ENCODE measurements around the gene ZMAT5. TPM values are rescaled to one million over a fixed set of nuclear protein-coding genes. Genes with fewer than 3 reads are reported as not detected.
A peak's percentile ranks its signal among the peaks of the same experiment; 100 is the strongest.

The ZMAT5 gene, protein sequence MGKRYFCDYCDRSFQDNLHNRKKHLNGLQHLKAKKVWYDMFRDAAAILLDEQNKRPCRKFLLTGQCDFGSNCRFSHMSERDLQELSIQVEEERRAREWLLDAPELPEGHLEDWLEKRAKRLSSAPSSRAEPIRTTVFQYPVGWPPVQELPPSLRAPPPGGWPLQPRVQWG
- 10.6 TPM for polyA plus RNA-seq (2013, experiment 1 of 2)
- 11.3 TPM for polyA plus RNA-seq (2013, experiment 2 of 2)

DNA sequence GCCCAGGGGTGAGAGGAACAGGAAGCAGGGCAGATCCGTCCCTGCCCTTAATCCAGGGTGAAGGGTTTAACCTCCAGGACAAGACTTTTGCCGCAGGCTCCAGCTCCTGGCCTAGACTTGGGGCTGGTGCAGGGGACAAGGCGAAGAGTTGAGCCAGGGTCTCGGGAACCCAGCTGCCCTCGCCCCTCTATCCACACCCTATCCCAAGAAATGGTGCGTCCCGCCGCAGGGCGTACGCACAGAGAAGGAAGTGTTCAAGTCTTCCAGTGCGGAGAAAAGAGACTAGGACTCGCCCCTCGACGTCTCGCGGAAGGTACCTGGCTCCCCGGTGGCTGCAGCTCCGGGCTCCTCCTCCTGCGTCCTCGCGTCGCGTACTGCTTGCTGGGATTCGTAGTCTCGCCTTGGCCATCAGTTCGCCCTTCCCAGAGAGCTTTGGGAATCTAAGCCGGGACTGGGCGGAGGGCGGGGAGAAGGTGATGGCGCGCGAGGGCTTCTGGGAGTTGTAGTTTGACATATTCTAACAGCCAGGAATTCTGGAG is at the start of gene ZMAT5:
Gene ZMAT5 (minus strand): TSS at position 376 of the 539 bp plus-strand sequence. CDS start 18,463 bp downstream, outside the sequence.
- Histone ChIP-seq H3K79me1 (ENCODE audit: low read length) (peaks cover 9% of the 10 kb centered on the region), H3K4me3 (ENCODE audit: low read length) (peak within 1 kb of the TSS; percentile 74), H3K36me3 (ENCODE audit: control insufficient read depth, insufficient read depth, low read length) (no peaks in the 10 kb centered on the region), H3K9ac (ENCODE audit: low read length) (peak within 1 kb of the TSS; percentile 90), H3K4me2 (ENCODE audit: low read length) (peak within 1 kb of the TSS; percentile 84), H3K4ac (ENCODE audit: low read depth, low read length) (peak within 1 kb of the TSS; percentile 76), H4K5ac (ENCODE audit: low read length) (peak within 1 kb of the TSS; percentile 23), H3K79me2 (ENCODE audit: control insufficient read depth, insufficient read depth, low read length) (peaks cover 10% of the 10 kb centered on the region), H4K8ac (ENCODE audit: low read depth, low read length) (no peak within 1 kb of the TSS), H2BK5ac (ENCODE audit: low read length) (peak within 1 kb of the TSS; percentile 14), H3K56ac (ENCODE audit: low read length) (peak within 1 kb of the TSS; percentile 95), H3K4me1 (ENCODE audit: control insufficient read depth, low read depth, low read length) (peaks cover 4% of the 10 kb centered on the region), H2BK120ac (ENCODE audit: low read depth, low read length) (no peak within 1 kb of the TSS), H3K27ac (ENCODE audit: low read depth, low read length) (peak within 1 kb of the TSS; percentile 34), H3K18ac (ENCODE audit: low read length) (peak within 1 kb of the TSS; percentile 16), H2AK5ac (ENCODE audit: low read length) (no peak within 1 kb of the TSS), H3K27me3 (ENCODE audit: insufficient read depth, low read length, poor library complexity) (no peaks in the 10 kb centered on the region), H3K23ac (ENCODE audit: low read length) (no peak within 1 kb of the TSS), H2BK15ac (replicated peaks; ENCODE audit: low read depth) (no peak within 1 kb of the TSS)
- DNase-seq, result peak; percentile 99
- WGBS (ENCODE audit: extremely low coverage, insufficient coverage, low lambda C conversion rate), result no CpG with 5 or more reads among the region's 32 CpGs

DNA sequence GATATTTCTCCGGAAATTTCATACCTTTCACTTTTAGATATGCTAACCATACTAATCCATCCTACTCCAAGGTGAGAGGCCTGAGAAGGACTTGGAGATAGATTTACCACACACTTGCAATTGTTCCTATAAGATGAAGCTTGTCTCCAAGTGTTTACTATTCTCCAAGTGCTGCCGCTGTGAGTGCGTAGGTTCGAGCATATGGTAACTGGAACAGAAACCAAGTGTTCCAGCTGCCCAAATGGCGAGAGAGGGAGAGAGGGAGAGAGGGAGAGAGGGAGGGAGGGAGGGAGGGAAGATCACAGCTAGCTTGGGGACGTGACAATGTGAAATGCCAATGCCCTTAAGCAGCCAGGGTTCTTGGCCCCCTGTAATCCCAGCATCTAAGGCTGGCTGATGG is 49.7 kb upstream of the ZMAT5 start:
- Histone ChIP-seq H3K27ac (ENCODE audit: low read depth, low read length) (no peak overlapping the region), H3K36me3 (ENCODE audit: control insufficient read depth, insufficient read depth, low read length) (peaks cover 17% of the 10 kb centered on the region), H4K8ac (ENCODE audit: low read depth, low read length) (no peak overlapping the region), H3K79me1 (ENCODE audit: low read length) (no peaks in the 10 kb centered on the region), H3K4me1 (ENCODE audit: control insufficient read depth, low read depth, low read length) (no peaks in the 10 kb centered on the region), H3K79me2 (ENCODE audit: control insufficient read depth, insufficient read depth, low read length) (no peaks in the 10 kb centered on the region), H2BK120ac (ENCODE audit: low read depth, low read length) (no peak overlapping the region), H3K23ac (ENCODE audit: low read length) (no peak overlapping the region), H3K18ac (ENCODE audit: low read length) (no peak overlapping the region), H3K56ac (ENCODE audit: low read length) (no peak overlapping the region), H3K27me3 (ENCODE audit: insufficient read depth, low read length, poor library complexity) (peaks cover 2% of the 10 kb centered on the region), H3K9ac (ENCODE audit: low read length) (no peak overlapping the region), H3K4me2 (ENCODE audit: low read length) (no peak overlapping the region), H2BK15ac (replicated peaks; ENCODE audit: low read depth) (no peak overlapping the region), H2BK5ac (ENCODE audit: low read length) (no peak overlapping the region), H3K4me3 (ENCODE audit: low read length) (no peak overlapping the region), H2AK5ac (ENCODE audit: low read length) (no peak overlapping the region), H4K5ac (ENCODE audit: low read length) (no peak overlapping the region), H3K4ac (ENCODE audit: low read depth, low read length) (no peak overlapping the region)
- no peak for DNase-seq
- no CpG with 5 or more reads among the region's 6 CpGs for WGBS (ENCODE audit: extremely low coverage, insufficient coverage, low lambda C conversion rate)

DNA sequence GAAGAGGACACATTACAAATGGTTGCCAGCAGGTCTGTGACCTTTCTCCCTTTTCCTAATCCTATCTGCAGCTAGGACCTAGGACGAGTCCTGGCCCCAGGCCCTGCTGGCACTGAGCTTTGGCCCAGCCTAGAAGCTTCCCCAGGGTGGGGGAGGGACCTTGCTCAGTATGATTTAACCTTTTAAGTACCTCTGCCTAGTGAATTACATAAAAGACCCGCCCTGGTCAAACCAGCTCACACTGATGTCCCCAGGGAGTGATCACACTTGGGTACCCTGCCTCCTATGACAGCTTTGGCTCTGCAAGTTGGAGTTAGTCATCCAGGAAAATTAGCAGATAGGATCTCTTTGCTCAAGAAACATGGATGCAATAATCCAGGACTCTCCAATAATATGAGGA is 49.3 kb upstream of the ZMAT5 start:
- no peak overlapping the region for H3K9ac ChIP-seq (ENCODE audit: low read length)
- H3K4ac ChIP-seq (ENCODE audit: low read depth, low read length), result no peak overlapping the region
- no peak overlapping the region for H3K23ac ChIP-seq (ENCODE audit: low read length)
- no peak for DNase-seq
- H3K79me2 ChIP-seq (ENCODE audit: control insufficient read depth, insufficient read depth, low read length), result no peaks in the 10 kb centered on the region
- no peaks in the 10 kb centered on the region for H3K79me1 ChIP-seq (ENCODE audit: low read length)
- peaks cover 2% of the 10 kb centered on the region for H3K27me3 ChIP-seq (ENCODE audit: insufficient read depth, low read length, poor library complexity)
- no peak overlapping the region for H2BK120ac ChIP-seq (ENCODE audit: low read depth, low read length)
- H2AK5ac ChIP-seq (ENCODE audit: low read length), result no peak overlapping the region
- no peak overlapping the region for H2BK5ac ChIP-seq (ENCODE audit: low read length)
- no peak overlapping the region for H4K8ac ChIP-seq (ENCODE audit: low read depth, low read length)
- H3K27ac ChIP-seq (ENCODE audit: low read depth, low read length), result no peak overlapping the region
- H3K4me3 ChIP-seq (ENCODE audit: low read length), result no peak overlapping the region
- H3K56ac ChIP-seq (ENCODE audit: low read length), result no peak overlapping the region
- no peak overlapping the region for H4K5ac ChIP-seq (ENCODE audit: low read length)
- WGBS (ENCODE audit: extremely low coverage, insufficient coverage, low lambda C conversion rate), result no CpG with 5 or more reads among the region's 2 CpGs
- no peak overlapping the region for H2BK15ac ChIP-seq (replicated peaks; ENCODE audit: low read depth)
- peaks cover 16% of the 10 kb centered on the region for H3K36me3 ChIP-seq (ENCODE audit: control insufficient read depth, insufficient read depth, low read length)
- no peaks in the 10 kb centered on the region for H3K4me1 ChIP-seq (ENCODE audit: control insufficient read depth, low read depth, low read length)
- H3K4me2 ChIP-seq (ENCODE audit: low read length), result no peak overlapping the region
- H3K18ac ChIP-seq (ENCODE audit: low read length), result no peak overlapping the region

DNA sequence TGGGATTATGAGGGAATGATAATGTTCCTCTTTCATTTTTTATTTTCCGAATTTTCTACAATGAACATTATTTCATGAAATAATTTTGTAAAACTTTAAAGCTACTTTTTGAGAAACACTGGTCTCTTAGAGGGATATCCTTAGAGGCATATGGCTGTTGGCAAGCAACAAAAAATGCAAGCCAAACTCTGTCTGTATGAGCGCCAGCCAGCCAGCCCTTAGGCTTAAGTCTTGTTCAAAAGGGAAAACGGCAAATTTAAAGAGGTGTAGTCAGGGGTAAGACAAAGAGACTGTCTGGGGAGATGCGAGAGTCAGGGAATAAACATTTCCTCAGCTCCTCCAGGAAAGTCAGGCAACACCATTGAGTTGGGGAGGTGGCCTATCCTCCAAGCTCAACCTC is 48.8 kb upstream of the ZMAT5 start:
- H3K56ac ChIP-seq (ENCODE audit: low read length), result no peak overlapping the region
- no peak overlapping the region for H3K18ac ChIP-seq (ENCODE audit: low read length)
- H3K79me1 ChIP-seq (ENCODE audit: low read length), result no peaks in the 10 kb centered on the region
- no peak overlapping the region for H3K4ac ChIP-seq (ENCODE audit: low read depth, low read length)
- peaks cover 16% of the 10 kb centered on the region for H3K36me3 ChIP-seq (ENCODE audit: control insufficient read depth, insufficient read depth, low read length)
- H2BK15ac ChIP-seq (replicated peaks; ENCODE audit: low read depth), result no peak overlapping the region
- H3K9ac ChIP-seq (ENCODE audit: low read length), result no peak overlapping the region
- H3K4me1 ChIP-seq (ENCODE audit: control insufficient read depth, low read depth, low read length), result no peaks in the 10 kb centered on the region
- H3K79me2 ChIP-seq (ENCODE audit: control insufficient read depth, insufficient read depth, low read length), result no peaks in the 10 kb centered on the region
- WGBS (ENCODE audit: extremely low coverage, insufficient coverage, low lambda C conversion rate), result no CpG with 5 or more reads among the region's 4 CpGs
- peaks cover 2% of the 10 kb centered on the region for H3K27me3 ChIP-seq (ENCODE audit: insufficient read depth, low read length, poor library complexity)
- H4K8ac ChIP-seq (ENCODE audit: low read depth, low read length), result no peak overlapping the region
- no peak overlapping the region for H2BK120ac ChIP-seq (ENCODE audit: low read depth, low read length)
- H2BK5ac ChIP-seq (ENCODE audit: low read length), result no peak overlapping the region
- H3K4me3 ChIP-seq (ENCODE audit: low read length), result no peak overlapping the region
- H3K4me2 ChIP-seq (ENCODE audit: low read length), result no peak overlapping the region
- H2AK5ac ChIP-seq (ENCODE audit: low read length), result no peak overlapping the region
- no peak for DNase-seq
- H4K5ac ChIP-seq (ENCODE audit: low read length), result no peak overlapping the region
- no peak overlapping the region for H3K23ac ChIP-seq (ENCODE audit: low read length)
- H3K27ac ChIP-seq (ENCODE audit: low read depth, low read length), result no peak overlapping the region

DNA sequence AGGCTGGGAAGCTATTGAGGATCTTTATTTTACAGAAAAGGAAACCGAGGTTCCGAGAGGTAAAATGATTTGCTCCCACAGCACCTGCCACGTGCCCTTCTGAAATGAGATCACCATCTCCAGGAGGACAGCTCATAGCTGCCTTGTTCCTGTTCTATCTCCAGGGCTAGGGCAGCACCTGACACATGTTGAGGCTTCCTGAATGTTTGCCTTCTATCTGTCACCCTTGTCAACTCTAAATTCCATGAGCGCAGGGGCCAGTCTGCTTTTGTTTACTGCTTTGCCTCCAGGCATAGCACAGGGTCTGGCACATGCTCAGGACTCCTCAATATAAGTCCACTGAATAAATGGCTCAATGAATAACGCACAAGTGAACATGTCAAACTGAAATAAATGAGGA is 47.2 kb upstream of the ZMAT5 start:
- no CpG with 5 or more reads among the region's 5 CpGs for WGBS (ENCODE audit: extremely low coverage, insufficient coverage, low lambda C conversion rate)
- H3K18ac ChIP-seq (ENCODE audit: low read length), result no peak overlapping the region
- H2AK5ac ChIP-seq (ENCODE audit: low read length), result no peak overlapping the region
- H3K4me1 ChIP-seq (ENCODE audit: control insufficient read depth, low read depth, low read length), result no peaks in the 10 kb centered on the region
- H3K27me3 ChIP-seq (ENCODE audit: insufficient read depth, low read length, poor library complexity), result peaks cover 2% of the 10 kb centered on the region
- H4K5ac ChIP-seq (ENCODE audit: low read length), result no peak overlapping the region
- H3K56ac ChIP-seq (ENCODE audit: low read length), result no peak overlapping the region
- no peak overlapping the region for H4K8ac ChIP-seq (ENCODE audit: low read depth, low read length)
- no peak overlapping the region for H3K27ac ChIP-seq (ENCODE audit: low read depth, low read length)
- no peak overlapping the region for H3K4me3 ChIP-seq (ENCODE audit: low read length)
- H3K4me2 ChIP-seq (ENCODE audit: low read length), result no peak overlapping the region
- no peak overlapping the region for H2BK5ac ChIP-seq (ENCODE audit: low read length)
- no peak overlapping the region for H2BK120ac ChIP-seq (ENCODE audit: low read depth, low read length)
- H3K9ac ChIP-seq (ENCODE audit: low read length), result no peak overlapping the region
- no peaks in the 10 kb centered on the region for H3K79me2 ChIP-seq (ENCODE audit: control insufficient read depth, insufficient read depth, low read length)
- peaks cover 16% of the 10 kb centered on the region for H3K36me3 ChIP-seq (ENCODE audit: control insufficient read depth, insufficient read depth, low read length)
- no peak overlapping the region for H3K4ac ChIP-seq (ENCODE audit: low read depth, low read length)
- DNase-seq, result no peak
- H3K79me1 ChIP-seq (ENCODE audit: low read length), result no peaks in the 10 kb centered on the region
- H2BK15ac ChIP-seq (replicated peaks; ENCODE audit: low read depth), result no peak overlapping the region
- no peak overlapping the region for H3K23ac ChIP-seq (ENCODE audit: low read length)

DNA sequence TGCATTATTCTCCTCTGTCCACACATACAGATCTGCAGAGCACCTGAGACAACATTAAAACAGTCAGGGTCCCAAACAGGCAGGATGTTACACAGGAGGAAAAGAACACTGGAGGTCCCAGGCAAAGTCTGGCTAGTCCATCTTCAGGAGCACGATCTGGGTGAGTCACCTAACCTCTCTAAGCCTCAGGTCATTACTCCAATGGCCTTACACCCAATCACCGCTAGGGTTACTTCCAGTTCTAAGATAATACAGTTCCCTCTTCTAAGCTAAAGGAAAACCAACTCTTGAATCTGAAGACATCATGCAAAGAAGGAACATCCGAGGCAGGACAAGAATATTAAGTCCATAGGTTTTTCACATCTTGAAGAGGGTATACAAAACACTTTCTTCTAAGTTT is 46.8 kb upstream of the ZMAT5 start:
- H3K27ac ChIP-seq (ENCODE audit: low read depth, low read length), result no peak overlapping the region
- no CpG with 5 or more reads among the region's 3 CpGs for WGBS (ENCODE audit: extremely low coverage, insufficient coverage, low lambda C conversion rate)
- DNase-seq, result peak; percentile 57

More for the DNA sequence above, 46.8 kb upstream of the ZMAT5 start:
- peaks cover 15% of the 10 kb centered on the region for H3K36me3 ChIP-seq (ENCODE audit: control insufficient read depth, insufficient read depth, low read length)
- no peak overlapping the region for H3K4ac ChIP-seq (ENCODE audit: low read depth, low read length)
- no peak overlapping the region for H2BK5ac ChIP-seq (ENCODE audit: low read length)
- H2AK5ac ChIP-seq (ENCODE audit: low read length), result no peak overlapping the region
- H4K8ac ChIP-seq (ENCODE audit: low read depth, low read length), result no peak overlapping the region
- H3K4me3 ChIP-seq (ENCODE audit: low read length), result no peak overlapping the region
- no peak overlapping the region for H3K9ac ChIP-seq (ENCODE audit: low read length)
- H3K23ac ChIP-seq (ENCODE audit: low read length), result no peak overlapping the region
- H3K27me3 ChIP-seq (ENCODE audit: insufficient read depth, low read length, poor library complexity), result peaks cover under 1% of the 10 kb centered on the region
- H3K79me2 ChIP-seq (ENCODE audit: control insufficient read depth, insufficient read depth, low read length), result no peaks in the 10 kb centered on the region
- no peaks in the 10 kb centered on the region for H3K4me1 ChIP-seq (ENCODE audit: control insufficient read depth, low read depth, low read length)
- H3K18ac ChIP-seq (ENCODE audit: low read length), result no peak overlapping the region
- H3K56ac ChIP-seq (ENCODE audit: low read length), result no peak overlapping the region
- no peak overlapping the region for H2BK15ac ChIP-seq (replicated peaks; ENCODE audit: low read depth)
- H2BK120ac ChIP-seq (ENCODE audit: low read depth, low read length), result no peak overlapping the region
- H3K4me2 ChIP-seq (ENCODE audit: low read length), result no peak overlapping the region
- H3K79me1 ChIP-seq (ENCODE audit: low read length), result no peaks in the 10 kb centered on the region
- no peak overlapping the region for H4K5ac ChIP-seq (ENCODE audit: low read length)
